ENCODE results near the gene PKNOX2. TPM values are rescaled to one million over a fixed set of nuclear protein-coding genes. Genes with fewer than 3 reads are reported as not detected.

Gene PKNOX2
- total RNA-seq, 1 experiment from 2014 or later, result not detected

DNA sequence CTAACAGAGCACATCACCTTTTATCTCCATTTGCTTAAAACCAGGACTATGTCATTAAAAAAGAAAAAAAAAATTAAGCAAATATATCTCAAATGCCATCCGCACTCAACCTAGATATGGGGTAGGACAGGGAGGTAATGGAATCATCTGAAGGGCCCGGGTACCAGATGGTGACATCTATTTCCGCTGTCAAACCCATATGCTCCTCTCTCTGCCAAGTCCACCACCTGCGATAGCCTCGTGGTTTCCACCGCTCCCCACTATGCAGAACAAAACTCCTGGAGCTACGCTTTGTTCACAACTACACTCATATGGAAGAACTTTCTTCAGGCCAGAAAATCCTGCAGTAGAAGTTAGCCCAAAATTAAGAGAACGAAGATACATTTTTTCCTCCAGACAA is 300.1 kb downstream of the PKNOX2 start:
- no peak for DNase-seq
- H3K36me3 Mint-ChIP-seq (ENCODE audit: insufficient read depth, unreplicated experiment), result no peaks in the 10 kb centered on the region
- Histone ChIP-seq H3K36me3 (ENCODE audit: control insufficient read depth, insufficient read depth, low read length) (no peaks in the 10 kb centered on the region), H3K4me3 (ENCODE audit: low read depth, low read length) (no peak overlapping the region), H3K9me3 (no peaks in the 10 kb centered on the region), H3K4me1 (no peaks in the 10 kb centered on the region), H3K27me3 (replicated peaks; ENCODE audit: control insufficient read depth, insufficient read depth, low read length) (no peaks in the 10 kb centered on the region; the same call in 1 of the 2 replicates)
- no peak overlapping the region for H3K27ac Mint-ChIP-seq (ENCODE audit: unreplicated experiment)
- CTCF ChIA-PET, result no interaction called here
- H3K4me3 Mint-ChIP-seq (ENCODE audit: unreplicated experiment), result no peak overlapping the region
- intact Hi-C loops (cut with micrococcal nuclease; ENCODE audit: unreplicated experiment), result no loop called here
- POLR2A ChIA-PET, result no interaction called here
- H3K9me3 Mint-ChIP-seq (ENCODE audit: unreplicated experiment), result no peaks in the 10 kb centered on the region
- H3K27me3 Mint-ChIP-seq (ENCODE audit: insufficient read depth, unreplicated experiment), result peaks cover 7% of the 10 kb centered on the region
- TF ChIP-seq, protein P1, sequence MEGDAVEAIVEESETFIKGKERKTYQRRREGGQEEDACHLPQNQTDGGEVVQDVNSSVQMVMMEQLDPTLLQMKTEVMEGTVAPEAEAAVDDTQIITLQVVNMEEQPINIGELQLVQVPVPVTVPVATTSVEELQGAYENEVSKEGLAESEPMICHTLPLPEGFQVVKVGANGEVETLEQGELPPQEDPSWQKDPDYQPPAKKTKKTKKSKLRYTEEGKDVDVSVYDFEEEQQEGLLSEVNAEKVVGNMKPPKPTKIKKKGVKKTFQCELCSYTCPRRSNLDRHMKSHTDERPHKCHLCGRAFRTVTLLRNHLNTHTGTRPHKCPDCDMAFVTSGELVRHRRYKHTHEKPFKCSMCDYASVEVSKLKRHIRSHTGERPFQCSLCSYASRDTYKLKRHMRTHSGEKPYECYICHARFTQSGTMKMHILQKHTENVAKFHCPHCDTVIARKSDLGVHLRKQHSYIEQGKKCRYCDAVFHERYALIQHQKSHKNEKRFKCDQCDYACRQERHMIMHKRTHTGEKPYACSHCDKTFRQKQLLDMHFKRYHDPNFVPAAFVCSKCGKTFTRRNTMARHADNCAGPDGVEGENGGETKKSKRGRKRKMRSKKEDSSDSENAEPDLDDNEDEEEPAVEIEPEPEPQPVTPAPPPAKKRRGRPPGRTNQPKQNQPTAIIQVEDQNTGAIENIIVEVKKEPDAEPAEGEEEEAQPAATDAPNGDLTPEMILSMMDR (IDR thresholded peaks at IDR 0.05; ENCODE audit: insufficient read depth in 1 of 2, low read depth in 1 of 2, low read length in 1 of 2, severe bottlenecking in 1 of 2, unreplicated experiment in 1 of 2), result no peak
- no TSS peak for BruUV-seq (replicated peaks)
- no peaks in the 10 kb centered on the region for H3K4me1 Mint-ChIP-seq (ENCODE audit: low read depth, unreplicated experiment)

DNA sequence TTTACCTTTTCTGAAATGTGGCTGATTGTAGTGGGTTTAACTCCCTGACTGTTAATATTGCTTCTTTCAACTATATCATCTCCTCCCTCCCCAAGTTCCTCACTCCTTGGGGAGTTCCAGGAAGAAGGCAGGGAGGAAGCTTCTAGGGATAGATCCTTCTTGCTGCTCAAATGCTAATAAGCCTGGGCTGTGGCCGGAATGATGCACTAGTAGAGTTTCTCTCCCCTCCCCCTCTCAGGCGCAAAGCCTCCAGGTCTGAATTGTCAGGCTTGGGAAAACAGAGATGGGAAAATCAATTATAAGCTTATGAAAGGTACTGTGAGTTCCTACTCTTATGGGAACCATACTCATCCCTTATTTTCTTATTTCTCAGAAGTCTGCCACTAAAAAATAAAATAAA is 300.7 kb downstream of the PKNOX2 start:
- POLR2A ChIA-PET, result no interaction called here
- CTCF ChIA-PET, result no interaction called here
- intact Hi-C loops (cut with micrococcal nuclease; ENCODE audit: unreplicated experiment), result no loop called here
- H3K36me3 ChIP-seq (ENCODE audit: control insufficient read depth, insufficient read depth, low read length), result no peaks in the 10 kb centered on the region
- DNase-seq, result no peak
- H3K9me3 Mint-ChIP-seq (ENCODE audit: unreplicated experiment), result no peaks in the 10 kb centered on the region
- no peaks in the 10 kb centered on the region for H3K9me3 ChIP-seq
- H3K4me1 ChIP-seq, result no peaks in the 10 kb centered on the region
- no peak overlapping the region for H3K4me3 Mint-ChIP-seq (ENCODE audit: unreplicated experiment)
- no TSS peak for BruUV-seq (replicated peaks)
- H3K36me3 Mint-ChIP-seq (ENCODE audit: insufficient read depth, unreplicated experiment), result no peaks in the 10 kb centered on the region
- H3K4me3 ChIP-seq (ENCODE audit: low read depth, low read length), result no peak overlapping the region
- no peaks in the 10 kb centered on the region for H3K4me1 Mint-ChIP-seq (ENCODE audit: low read depth, unreplicated experiment)
- H3K27me3 ChIP-seq (replicated peaks; ENCODE audit: control insufficient read depth, insufficient read depth, low read length), result no peaks in the 10 kb centered on the region; the same call in 1 of the 2 replicates
- peaks cover 11% of the 10 kb centered on the region for H3K27me3 Mint-ChIP-seq (ENCODE audit: insufficient read depth, unreplicated experiment)
- TF ChIP-seq, protein P1 (IDR thresholded peaks at IDR 0.05; ENCODE audit: insufficient read depth in 1 of 2, low read depth in 1 of 2, low read length in 1 of 2, severe bottlenecking in 1 of 2, unreplicated experiment in 1 of 2), result no peak
- no peak overlapping the region for H3K27ac Mint-ChIP-seq (ENCODE audit: unreplicated experiment)

DNA sequence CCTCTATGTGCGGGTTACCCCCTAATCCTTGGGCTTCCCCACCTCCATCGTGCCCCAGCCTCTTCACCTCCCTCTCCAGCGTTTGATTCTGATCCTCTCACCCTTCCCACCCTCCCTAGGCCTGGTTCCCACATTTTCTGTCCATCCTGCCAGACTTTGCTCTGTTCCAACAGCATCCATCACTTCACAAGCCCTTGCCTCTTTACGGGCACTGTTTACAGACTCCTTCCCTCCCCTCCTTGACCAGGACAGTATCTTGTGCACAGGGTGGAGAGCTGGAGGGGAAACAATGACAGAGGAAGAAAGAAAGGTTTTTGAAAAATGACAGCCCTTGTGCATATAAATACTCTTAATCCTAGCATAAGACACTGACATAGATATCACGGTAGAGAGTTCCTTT is 301.1 kb downstream of the PKNOX2 start:
- peaks cover 13% of the 10 kb centered on the region for H3K27me3 Mint-ChIP-seq (ENCODE audit: insufficient read depth, unreplicated experiment)
- no peaks in the 10 kb centered on the region for H3K9me3 ChIP-seq
- CTCF ChIA-PET, result no interaction called here
- POLR2A ChIA-PET, result no interaction called here
- no TSS peak for BruUV-seq (replicated peaks)
- no peak overlapping the region for H3K27ac Mint-ChIP-seq (ENCODE audit: unreplicated experiment)
- TF ChIP-seq, protein P1 (IDR thresholded peaks at IDR 0.05; ENCODE audit: insufficient read depth in 1 of 2, low read depth in 1 of 2, low read length in 1 of 2, severe bottlenecking in 1 of 2, unreplicated experiment in 1 of 2), result no peak
- H3K4me3 ChIP-seq (ENCODE audit: low read depth, low read length), result no peak overlapping the region
- intact Hi-C loops (cut with micrococcal nuclease; ENCODE audit: unreplicated experiment), result no loop called here
- H3K36me3 Mint-ChIP-seq (ENCODE audit: insufficient read depth, unreplicated experiment), result no peaks in the 10 kb centered on the region
- no peaks in the 10 kb centered on the region for H3K4me1 Mint-ChIP-seq (ENCODE audit: low read depth, unreplicated experiment)
- no peak overlapping the region for H3K4me3 Mint-ChIP-seq (ENCODE audit: unreplicated experiment)
- H3K9me3 Mint-ChIP-seq (ENCODE audit: unreplicated experiment), result no peaks in the 10 kb centered on the region
- H3K27me3 ChIP-seq (replicated peaks; ENCODE audit: control insufficient read depth, insufficient read depth, low read length), result no peaks in the 10 kb centered on the region; the same call in 1 of the 2 replicates
- no peaks in the 10 kb centered on the region for H3K4me1 ChIP-seq
- no peaks in the 10 kb centered on the region for H3K36me3 ChIP-seq (ENCODE audit: control insufficient read depth, insufficient read depth, low read length)
- no peak for DNase-seq

Measured in Caco-2 (cell line).